Measurements from ENCODE around the gene CCL14. TPM values are rescaled to one million over a fixed set of nuclear protein-coding genes. Genes with fewer than 3 reads are reported as not detected.
"Not testable (repeated sequence)": the region's sequence is repeated elsewhere in the genome, so short reads cannot be mapped to it uniquely, and the experiment has no call there.

CCL14 gene
- not detected for polyA plus RNA-seq (2013, experiment 1 of 2; ENCODE audit: insufficient read length)
- polyA plus RNA-seq (2013, experiment 2 of 2; ENCODE audit: insufficient read length): 2.5 TPM

DNA sequence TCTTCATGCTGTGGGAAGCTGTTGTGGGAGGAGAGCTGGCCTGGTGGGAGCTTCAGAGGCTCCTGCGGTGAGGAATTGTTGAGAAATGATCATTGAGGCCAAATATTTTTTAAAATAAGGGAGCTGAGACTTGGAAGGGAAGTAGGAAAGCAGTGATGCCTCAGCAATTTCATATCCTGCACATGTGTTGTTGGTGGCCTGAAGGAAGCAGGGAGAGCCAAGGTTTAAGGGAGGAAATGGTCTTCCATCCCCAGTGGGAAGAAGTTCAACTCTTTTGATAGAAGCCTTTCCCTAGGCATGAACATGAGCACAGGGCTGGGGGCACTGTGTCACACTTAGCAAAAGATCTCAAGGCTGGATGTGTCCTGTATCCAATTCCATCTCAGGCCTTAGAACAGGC, at the start of gene CCL14:
TSS of gene CCL14 (minus strand) at position 87 of the 400 bp plus-strand sequence. CDS start at position 7, 80 bp downstream.
- DNase-seq: no peak

DNA sequence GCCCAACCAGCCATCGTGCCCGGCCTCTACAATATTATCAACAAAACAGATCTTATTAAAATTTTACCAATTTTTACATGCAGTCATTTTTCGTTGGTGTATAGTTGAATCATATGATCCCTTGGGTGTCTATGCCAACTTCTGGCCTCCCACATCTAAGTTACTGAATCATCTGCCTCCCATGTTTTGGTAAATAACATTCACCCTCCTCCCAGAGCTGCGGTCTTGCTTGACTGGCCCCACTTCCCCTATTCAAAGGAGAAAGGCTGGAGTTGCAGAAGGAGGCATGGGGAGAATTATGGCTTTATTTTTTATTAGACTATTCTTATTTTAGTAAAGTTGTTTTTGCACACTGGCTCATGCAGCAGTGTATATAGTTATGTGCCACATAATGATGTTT, 49.7 kb upstream of the CCL14 start:
- no peak for DNase-seq

DNA sequence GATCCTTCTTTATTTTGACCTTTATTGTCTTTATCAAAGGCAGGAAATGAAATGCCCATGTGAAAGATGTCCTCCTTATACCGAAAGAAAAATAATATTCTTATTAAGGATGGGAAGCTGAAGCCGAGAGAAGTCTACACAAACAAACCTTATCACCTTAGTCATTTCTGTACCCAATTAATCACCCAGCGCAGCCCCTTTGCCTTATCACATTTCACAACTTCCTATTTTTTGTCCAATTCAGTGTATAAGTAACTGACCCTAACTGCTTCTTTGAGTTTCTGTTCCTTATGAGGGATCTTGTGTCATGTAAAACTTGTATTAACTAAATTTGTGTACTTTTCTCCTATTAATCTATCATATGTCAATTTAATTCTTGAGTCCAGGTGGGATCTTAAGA, 47.6 kb upstream of the CCL14 start:
- no peak for DNase-seq

DNA sequence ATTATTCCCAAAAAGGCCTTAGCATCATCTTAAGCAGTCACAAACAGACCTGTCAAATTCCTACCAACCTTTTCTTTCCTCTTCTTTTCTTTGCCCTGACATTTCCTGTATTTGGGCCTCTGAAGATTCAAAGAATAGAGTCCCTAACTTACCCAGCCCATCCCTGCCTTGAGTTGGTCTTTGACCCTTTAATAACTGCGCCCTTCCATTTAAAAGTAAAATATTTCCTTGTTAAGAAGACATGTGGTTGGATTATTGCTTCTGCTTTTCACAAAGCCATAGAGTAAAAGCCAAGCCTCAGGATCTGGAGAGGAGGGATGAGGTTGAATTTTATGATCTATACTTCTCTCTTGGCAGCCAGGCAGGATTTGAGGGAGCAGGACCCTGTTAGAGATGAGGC, 44.4 kb upstream of the CCL14 start:
- no peak for DNase-seq

DNA sequence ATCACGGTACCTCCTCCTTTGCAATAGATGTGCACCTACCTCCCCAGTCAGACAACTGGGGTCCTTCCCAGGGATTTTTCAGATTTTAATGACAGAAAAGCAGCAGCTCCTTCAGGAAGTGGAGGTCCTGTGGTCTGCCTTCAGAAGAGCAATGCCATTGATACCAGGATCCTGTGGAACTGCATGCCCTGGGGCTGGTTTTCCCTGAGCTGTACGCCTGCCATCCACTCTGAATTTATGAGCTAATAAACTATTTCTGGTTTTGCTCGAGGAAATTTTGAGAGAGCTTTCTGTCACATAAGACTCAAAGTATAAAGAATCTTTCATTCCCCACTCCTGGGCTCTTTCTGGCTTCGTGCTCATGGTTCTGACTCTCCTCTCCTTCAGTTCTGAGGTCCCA, 41.2 kb upstream of the CCL14 start:
- DNase-seq: no peak

DNA sequence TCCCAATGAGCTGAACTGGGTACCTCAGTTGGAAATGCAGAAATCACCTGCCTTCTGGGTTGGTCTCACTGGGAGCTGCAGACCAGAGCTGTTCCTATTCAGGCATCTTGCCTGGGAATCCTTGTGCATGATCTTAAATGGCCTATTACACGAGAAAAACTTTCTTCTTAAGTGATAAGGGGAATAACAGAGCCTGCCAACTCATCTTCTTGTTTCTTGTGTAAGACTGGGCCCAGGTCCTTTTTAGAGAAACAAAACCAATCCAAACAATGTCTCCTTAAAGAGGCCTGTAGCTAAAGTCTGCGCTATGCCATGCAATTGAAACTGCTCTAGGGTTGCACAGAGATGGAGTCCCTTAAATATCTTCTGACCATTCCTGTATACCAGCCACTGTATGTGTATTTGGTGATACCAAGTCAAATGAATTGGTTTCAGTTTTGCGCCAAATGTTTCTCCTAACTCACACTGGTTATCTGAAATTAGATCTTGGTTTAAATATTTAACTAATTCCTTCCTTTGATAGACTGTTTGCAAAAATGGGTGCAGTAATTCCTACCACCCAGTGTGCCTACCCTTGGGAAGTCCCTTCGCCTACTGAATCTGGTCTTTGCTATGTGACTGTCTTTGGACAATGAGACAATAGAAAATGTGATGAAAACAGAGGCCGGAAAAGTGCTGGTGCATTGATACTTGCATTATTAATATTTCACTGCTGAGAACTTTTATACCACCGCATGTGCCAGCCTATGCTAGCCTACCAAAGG, 37.8 kb upstream of the CCL14 start:
- no peak for DNase-seq

- DNase-seq: no peak
Measured at GRCh38 chr17:36019423-36019822, 32.9 kb upstream of the CCL14 start.

- no peak for DNase-seq
Measured at GRCh38 chr17:36017799-36018198, 31.3 kb upstream of the CCL14 start, which contains the start of gene CCL23. Gene CCL23 (minus strand): TSS chr17:36017972. CDS start chr17:36017897, 75 bp downstream.

- DNase-seq: no peak
Measured at GRCh38 chr17:36016555-36016954, 30.0 kb upstream of the CCL14 start.

GRCh38 chr17:36015895-36016294, 29.4 kb upstream of the CCL14 start:
- not testable (repeated sequence) for DNase-seq

DNA sequence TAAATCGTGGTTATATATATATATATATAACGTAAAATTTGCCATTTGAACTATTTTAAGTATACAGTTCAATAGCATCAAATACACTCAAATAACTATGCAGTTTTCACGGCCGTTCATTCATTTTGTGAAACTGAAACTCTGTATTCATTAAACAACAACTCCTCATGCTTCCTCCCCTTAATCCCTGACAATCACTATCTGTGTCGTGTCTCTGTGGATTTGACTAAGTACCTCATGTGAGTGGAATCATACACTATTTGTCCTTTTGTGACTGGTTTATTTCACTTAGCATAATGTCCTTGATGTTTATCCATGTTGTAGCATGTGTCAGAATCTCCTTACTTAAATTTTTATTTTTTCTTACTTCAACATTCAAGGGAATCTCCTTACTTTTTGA, 28.4 kb upstream of the CCL14 start:
- no peak for DNase-seq

DNA sequence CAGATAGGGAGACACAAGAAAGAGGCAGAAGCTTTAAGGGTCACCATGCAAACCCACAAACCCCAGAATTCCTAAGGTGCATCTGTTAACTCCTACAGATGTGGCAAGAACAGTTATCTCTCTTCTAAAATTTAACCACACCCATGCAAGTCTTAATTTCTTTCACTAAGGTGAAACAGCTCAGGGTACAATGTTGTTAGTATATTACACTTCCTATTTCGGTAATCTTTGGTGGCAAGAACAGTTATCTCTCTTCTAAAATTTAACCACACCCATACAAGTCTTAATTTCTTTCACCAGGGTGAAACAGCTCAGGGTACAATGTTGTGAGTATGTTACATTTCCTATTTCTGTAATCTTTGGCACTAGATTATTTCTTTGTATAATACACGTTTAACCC, 24.7 kb upstream of the CCL14 start:
- no peak for DNase-seq

DNA sequence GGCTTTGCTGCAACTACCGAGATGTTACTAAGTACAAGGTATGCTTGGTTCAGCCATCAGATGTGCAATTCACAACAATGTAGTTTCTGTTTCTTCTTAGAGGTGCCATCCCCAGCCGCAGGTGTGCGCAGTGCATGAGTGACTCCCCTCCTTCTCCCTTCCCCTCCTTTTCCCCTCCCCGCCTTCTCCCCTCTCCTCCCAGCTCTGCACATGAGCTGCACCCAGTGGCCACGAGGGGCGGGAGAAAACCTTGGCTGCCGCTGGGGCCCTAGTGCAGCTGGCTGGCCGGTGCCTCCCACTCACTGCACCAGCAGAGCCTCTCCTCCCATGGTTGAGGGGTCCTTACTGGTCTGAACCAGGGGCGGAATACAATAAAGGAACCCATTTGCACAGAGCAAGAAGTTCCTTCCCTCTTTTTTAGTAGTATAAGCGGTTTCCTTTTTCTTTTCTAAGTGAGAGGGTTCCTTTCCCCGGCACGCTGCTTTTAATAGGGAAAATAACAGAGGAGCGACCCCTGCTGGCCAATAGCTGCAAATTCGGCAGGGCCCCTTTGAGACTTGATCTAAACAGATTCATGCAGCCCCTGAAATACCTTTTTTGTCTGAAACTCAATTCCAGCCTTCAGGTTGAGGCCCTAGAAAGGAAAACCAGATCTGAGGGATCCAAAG, 22.6 kb upstream of the CCL14 start:
- no peak for DNase-seq

- DNase-seq: no peak
Measured at GRCh38 chr17:36004594-36005108, 18.1 kb upstream of the CCL14 start.

DNA sequence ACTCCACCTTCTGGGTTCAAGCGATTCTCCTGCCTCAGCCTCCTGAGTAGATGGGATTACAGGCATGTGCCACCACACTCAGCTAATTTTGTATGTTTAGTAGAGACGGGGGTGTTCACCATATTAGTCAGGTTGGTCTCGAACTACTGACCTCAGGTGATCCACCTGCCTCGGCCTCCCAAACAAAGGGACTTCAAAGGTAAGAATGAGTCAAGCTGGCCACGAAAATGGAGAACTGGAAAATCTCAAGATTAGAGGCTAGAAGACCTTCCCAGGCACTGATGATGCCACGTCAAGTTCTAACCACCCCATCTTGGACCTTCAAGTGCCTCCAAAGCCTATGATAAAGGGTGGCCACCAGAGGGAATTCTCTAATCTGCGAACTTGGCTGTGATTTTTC, 16.1 kb upstream of the CCL14 start:
- no peak for DNase-seq

DNA sequence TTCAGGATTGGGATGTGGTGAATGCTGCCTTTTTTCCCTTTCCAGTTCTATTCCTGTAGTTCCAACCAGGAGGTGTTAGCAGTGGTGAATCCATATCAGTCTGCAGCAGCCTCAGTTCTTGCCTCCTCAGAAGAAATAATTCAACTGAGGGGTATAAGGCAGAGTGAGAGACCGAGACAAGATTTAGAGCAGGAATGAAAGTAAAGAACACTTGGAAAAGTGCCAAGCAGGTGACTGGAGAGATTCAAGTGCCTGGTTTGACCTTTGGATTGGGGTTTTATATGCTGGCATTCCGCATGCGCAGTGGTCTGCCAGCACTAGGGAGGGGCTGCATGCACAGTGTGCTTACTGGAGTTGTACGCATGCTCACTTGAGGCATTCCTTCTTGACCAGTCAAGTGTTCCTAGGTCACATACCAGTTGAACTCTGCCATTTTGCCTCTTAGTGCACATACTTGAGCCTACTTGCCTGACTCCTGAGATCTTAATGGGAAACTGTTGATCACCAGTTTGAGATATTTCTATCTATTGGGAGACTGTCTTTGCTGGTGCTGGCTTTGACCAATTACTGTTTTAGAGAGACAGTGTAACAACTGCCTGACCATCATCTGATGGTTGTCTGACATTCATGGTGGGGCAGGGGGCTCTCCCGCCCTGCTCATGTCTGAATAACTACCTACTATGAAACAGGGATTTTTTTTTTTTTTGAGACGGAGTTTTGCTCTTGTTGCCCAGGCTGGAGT, 15.5 kb upstream of the CCL14 start:
- no peak for DNase-seq

- DNase-seq: no peak
Measured at GRCh38 chr17:36001110-36001771, 14.7 kb upstream of the CCL14 start, which contains the start of gene CCL15. Gene CCL15 (minus strand): TSS chr17:36001553. CDS start chr17:36001492, 61 bp downstream.

- no peak for DNase-seq
Measured at GRCh38 chr17:36000732-36001109, 14.2 kb upstream of the CCL14 start.

- no peak for DNase-seq
Measured at GRCh38 chr17:35998756-35999155, 12.2 kb upstream of the CCL14 start.

GRCh38 chr17:35998018-35998545, 11.6 kb upstream of the CCL14 start:
- DNase-seq: no peak

GRCh38 chr17:35995346-35995745, 8.8 kb upstream of the CCL14 start:
- not testable (repeated sequence) for DNase-seq

- DNase-seq: no peak
Measured at GRCh38 chr17:35991075-35991474, 4.5 kb upstream of the CCL14 start.
